GM04504 (cell line): Measurements from ENCODE around the gene ZCCHC10.
"Not testable (repeated sequence)": the region's sequence is repeated elsewhere in the genome, so short reads cannot be mapped to it uniquely, and the experiment has no call there.

Source experiments
- DNase-seq: peaks from one replicate; pipeline ENCODE4 v3.0.0-alpha.2; 2012; ENCODE audit warnings: low read depth

Gene ZCCHC10

GRCh38 chr5:133041910-133042309 lies 15.6 kb upstream of the ZCCHC10 start:
- no peak for DNase-seq

DNA sequence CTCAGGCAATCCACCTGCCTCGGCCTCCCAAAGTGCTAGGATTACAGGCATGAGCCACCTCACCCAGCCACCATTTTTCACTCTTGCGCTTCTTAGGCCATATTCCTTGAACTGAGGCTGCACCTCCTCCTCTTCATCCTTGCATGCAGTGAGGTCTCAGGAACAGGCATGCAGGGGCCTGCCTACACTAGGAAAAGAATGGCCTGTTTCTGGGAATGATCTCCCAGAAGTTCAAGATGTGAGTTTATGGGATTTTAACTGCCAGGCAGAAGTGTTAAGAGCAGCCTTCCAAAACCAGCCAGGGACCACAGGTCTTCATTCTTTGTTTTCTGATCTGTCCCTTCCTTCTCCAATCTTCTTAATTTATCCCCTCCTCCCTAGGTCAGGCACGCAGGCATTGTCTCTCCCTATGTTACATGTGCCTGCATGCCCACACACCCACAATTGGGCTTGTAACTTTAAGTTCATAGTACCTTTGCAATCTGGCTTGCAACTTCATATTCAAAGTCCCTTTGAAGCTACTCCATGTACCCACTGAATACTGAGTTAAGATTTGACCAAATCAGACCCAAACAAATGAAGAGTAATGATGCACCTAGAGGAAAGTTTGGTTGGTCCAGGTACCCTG lies 14.9 kb upstream of the ZCCHC10 start:
- no peak for DNase-seq

DNA sequence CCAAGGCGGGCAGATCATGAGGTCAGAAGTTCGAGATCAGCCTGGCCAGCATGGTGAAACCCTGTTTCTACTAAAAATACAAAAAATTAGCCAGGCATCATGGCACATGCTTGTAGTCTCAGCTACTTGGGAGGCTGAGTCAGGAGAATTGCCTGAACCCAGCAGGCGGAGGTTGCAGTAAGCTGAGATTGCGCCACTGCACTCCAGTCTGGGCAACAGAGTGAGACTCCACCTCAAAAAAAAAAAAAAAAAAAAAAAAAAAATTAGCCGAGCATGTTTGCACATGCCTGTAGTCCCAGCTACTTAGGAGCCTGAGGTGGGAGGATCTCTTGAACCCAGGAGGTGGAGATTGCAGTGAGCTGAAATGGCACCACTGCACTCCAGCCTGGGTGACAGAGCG lies 10.3 kb upstream of the ZCCHC10 start:
- not testable (repeated sequence) for DNase-seq

DNA sequence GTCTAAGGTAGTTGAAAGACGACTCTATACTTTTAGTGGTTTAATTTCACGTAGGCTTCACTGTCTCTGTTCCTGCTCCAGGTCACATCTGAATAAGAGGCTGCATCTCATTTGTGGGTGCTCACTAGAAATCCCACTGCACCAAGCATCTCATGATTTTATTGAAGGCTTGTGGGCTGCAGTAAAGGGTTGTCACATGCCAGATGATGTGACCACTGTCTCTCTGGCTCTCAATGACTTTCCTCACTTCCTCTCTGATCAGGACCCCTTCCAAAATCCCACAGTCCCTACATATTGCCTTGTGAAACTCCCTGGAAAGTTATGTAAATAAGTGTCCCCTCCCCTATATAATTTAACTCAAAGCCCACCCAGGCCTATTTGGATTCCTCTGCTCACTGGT lies 8.9 kb upstream of the ZCCHC10 start:
- DNase-seq = no peak

GRCh38 chr5:133034064-133034463 lies 7.7 kb upstream of the ZCCHC10 start:
- no peak for DNase-seq

DNA sequence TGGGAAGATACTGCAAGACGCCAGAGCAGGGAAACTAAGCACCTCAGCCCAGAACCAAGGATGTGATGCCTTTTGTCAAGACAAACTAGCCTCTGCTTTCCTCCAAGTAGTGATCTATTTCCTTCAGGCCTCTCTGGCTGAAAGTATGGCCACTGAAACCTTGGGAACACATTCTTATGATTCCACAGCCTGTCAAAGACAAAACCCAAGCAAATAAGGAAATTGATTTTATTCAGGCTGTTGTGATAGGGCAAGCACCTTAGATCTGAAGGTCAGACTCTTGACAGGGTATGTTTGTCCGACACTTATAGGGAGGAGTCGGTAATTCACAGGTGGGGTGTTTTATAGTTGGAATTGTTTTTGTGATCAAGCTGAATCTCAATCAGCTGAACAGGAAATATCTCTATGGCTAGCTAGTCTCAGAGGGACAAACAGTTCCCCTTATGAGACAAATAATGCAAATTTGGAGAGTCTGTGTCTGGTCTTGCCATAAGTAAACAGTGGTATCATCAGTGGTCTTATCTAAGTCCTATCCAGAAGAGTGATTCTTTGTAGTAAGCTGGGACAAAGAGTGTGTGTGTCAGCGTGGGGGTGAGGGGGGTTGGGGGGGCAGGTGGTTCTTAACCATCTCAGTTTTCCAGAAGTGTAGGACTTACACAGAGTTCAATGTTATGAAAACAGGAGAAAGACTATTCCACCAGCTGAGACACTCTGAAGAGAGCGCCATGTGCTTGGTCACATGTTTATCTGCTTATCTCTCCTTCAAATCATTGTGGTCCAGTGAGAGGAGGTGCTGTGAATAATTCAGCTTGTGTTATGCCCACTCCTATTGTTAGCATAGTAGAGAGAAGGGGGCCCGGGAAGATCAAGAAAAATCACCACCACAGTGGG lies 6.7 kb upstream of the ZCCHC10 start:
- DNase-seq = no peak

GRCh38 chr5:133030343-133031005 lies 4.1 kb upstream of the ZCCHC10 start:
- no peak for DNase-seq

DNA sequence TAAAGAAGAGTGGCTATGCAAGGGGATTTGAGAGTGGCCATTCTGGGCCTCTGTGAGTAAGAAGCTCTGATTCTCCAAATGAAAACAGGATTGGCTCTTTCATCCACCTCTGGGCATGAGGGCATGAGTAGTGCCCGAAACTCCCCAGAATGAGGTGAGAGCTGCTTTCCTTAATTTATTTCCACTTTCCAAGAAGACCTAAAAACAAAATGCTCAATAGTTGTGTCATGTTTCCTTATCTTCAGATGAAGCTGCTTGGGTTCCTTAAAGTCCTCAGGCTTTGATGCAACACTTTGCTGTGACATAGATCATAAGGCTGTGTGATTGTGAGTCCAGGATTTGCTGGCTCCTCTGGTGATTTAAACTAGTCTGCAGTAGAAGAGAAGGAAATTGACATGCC lies 3.1 kb upstream of the ZCCHC10 start:
- DNase-seq = no peak

DNA sequence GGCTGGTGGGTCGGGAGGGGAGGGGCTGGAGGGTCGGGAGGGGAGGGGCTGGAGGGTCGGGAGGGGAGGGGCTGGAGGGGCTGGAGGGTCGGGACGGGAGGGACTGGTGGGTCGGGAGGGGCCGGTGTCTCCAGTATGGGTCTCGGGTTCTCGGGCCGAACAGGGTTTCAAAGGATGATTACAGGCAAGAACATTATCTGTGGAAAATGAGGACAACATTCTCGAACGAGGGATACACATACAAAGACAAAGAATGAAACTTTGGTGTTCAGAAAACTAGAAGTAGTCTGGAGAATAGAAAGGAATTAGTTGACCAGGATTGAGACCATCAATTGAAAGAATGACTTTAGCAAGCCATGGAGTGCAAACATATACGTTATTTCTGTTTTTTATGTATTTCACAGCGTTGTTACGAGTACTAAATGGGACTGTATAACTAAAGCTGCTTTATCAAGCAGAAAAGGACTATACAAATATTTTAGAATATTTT lies 360 bp upstream of the ZCCHC10 start:
- DNase-seq = no peak

DNA sequence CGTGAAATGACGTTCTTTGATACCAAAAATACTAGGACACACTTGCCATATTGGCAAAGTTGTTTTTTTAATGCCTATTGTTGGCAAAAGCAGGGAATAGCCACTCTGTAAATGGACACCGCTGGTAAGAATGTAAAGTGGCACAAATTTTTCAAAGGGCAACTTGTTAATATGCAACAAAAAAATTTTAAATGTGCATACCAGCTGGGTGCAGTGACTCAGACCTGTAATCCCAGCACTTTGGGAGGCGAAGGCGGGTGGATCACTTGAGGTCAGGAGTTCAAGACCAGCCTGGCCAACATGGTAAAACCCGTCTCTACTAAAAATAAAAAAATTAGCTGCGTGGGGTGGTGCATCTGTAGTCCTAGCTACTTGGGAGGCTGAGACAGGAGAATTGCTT lies 6.9 kb downstream of the ZCCHC10 start:
- DNase-seq = not testable (repeated sequence)

- DNase-seq = no peak
Measured at GRCh38 chr5:133017964-133018363, 8.4 kb downstream of the ZCCHC10 start.

DNA sequence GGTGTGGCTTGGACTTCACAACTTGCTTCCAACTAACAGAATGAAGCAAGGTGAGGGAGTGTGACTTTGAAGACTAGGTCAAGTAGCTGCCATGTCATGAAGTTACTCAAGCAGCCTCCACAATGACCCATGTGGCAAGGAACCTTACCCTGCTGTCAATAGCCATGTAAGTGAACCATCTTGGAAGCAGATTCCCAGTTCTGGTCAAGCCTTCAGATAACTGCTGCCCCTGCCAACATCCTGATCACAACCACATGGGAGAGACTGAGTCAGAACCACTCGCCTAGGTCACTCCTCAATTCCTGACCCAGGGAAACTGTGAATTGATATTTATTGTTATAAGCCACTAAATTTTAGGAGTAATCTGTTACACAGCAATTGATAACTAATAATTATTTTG lies 10.9 kb downstream of the ZCCHC10 start:
- peak; percentile 6 for DNase-seq

DNA sequence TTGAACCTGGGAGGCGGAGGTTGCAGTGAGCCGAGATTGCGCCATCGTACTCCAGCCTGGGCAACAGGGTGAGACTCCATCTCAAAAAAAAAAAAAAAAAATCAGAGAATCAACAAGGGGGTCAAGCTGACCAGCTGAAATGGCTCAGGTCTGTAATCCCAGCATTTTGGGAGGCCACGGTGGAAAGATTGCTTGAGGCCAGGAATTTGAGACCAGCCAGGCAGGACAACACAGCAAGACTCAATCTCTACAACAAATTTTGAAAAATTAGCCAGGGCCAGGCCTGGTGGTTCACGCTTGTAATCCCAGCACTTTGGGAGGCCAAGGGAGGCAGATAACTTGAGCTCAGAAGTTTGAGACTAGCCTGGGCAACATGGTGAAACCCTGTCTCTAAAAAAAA lies 17.9 kb downstream of the ZCCHC10 start:
- not testable (repeated sequence) for DNase-seq

- no peak for DNase-seq
Measured at GRCh38 chr5:133006653-133007052, 19.7 kb downstream of the ZCCHC10 start.

GRCh38 chr5:132999246-132999645 lies 27.1 kb downstream of the ZCCHC10 start:
- no peak for DNase-seq

DNA sequence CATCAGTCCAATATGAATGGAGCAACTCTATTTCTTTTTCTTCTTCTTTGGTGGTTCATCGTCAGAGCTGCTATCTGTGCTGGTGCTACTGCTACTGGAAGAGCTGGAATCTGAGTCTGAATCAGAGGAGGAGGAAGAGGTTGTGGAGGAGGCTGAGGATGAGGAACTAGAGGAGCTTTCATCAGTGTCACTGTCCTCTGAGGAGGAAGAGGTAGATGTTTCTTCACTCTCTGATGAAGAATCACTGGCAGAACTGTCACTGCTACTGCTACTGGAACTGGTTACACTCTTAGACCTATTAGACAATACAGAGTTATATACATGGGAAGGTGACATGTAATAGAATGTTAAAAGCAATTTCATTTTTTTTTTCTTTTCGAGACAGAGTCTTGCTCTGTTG lies 27.8 kb downstream of the ZCCHC10 start:
- no peak for DNase-seq

- no peak for DNase-seq
Measured at GRCh38 chr5:132996307-132996706, 30.0 kb downstream of the ZCCHC10 start.

DNA sequence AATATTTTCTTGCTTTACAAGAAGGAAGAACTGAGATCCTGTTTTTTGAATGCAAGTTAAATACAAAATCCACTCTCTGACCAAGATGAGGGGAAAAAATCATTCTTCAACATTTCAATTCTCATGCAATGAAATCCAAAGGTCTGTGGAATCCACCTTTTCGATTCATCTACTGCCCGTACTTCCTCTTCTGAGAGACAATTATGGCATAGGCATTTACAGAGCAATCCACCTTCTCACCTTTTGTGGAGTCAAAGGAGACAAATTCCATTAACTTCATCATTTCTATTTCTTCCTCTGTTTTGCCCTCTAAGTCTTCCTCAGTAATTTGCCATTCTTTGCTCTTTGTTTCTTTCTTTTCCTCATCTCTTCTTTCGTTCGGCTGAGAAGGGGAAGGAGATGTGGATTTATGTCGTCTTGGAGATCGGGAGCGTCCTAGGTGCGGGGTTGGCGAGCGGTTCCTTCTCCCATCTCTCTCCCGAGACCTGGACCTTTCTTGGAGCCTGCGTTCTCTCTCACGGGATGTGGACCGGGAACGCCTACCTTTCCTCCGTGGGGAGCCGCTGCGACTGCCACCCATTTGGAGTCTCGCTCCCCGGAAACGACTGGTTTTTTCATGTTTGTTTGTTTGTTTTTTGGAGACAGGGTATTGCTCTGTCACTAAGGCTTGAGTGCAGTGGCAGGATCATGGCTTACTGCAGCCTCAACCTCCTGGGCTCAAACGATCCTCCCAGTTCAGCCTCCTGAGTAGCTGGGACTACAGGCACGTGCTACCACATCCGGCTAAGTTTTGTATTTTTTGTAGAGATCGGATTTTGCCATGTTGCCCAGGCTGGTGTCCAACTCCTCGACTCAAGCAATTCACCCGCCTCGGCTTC lies 38.6 kb downstream of the ZCCHC10 start:
- DNase-seq = no peak

GRCh38 chr5:132982971-132983370 lies 43.4 kb downstream of the ZCCHC10 start:
- not testable (repeated sequence) for DNase-seq

GRCh38 chr5:132981288-132981687 lies 45.1 kb downstream of the ZCCHC10 start:
- DNase-seq = no peak

DNA sequence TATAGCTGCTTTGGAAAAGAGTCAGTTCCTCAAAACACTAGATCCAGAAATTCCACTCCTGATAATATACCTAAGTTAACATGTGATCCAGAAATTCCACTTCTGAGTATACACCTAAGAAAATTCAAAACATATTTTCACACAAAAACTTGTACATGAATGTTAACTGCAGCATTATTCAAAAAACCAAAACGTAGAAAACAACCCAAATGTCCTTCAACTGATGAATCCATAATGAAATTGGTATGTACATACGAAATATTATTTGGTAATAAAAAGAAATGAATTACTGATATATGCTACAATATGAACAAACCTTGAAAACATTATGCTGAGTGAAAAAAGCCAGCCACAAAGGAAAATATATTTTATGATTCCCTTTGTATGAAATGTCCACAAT lies 46.4 kb downstream of the ZCCHC10 start:
- DNase-seq = no peak
